ENCODE data around the gene ZNF682.
A peak's percentile ranks its signal among the peaks of the same experiment; 100 is the strongest.
"Not testable (repeated sequence)": the region's sequence is repeated elsewhere in the genome, so short reads cannot be mapped to it uniquely, and the experiment has no call there.

ZNF682 gene

DNA sequence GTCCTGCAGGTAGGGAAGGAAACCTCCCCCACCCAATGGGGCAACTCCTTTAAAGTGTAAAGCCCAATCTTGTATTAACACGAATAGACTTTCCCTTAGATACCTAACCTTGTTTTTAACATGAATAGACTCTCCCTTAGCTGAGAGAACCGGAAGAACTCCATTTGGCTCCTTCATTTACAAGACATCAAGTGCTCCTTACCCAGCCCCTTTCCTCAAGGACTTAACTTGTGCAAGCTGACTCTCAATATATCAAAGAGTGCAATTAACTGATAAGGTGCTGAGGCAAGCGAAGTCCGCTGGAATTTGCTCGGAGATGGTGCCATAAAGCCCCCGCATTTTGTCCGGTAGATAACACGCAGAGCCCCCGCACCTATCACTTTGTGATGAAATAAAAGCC lies 28.6 kb upstream of the ZNF682 start:
- no peaks in the 10 kb centered on the region for H3K36me3 ChIP-seq (ENCODE audit: control insufficient read depth in 1 of 2, insufficient read depth in 2 of 2, low read length in 2 of 2)
- H3K4me1 ChIP-seq (ENCODE audit: control insufficient read depth in 1 of 2, insufficient read depth in 2 of 2, low read length in 2 of 2), result no peaks in the 10 kb centered on the region
- H3K27me3 ChIP-seq (ENCODE audit: control insufficient read depth in 1 of 2, insufficient read depth in 2 of 2, low read length in 2 of 2), result no peaks in the 10 kb centered on the region
- H3K4me3 ChIP-seq (ENCODE audit: low read depth in 1 of 2, low read length in 2 of 2), result no peak overlapping the region
- peaks cover 1 to 4% of the 10 kb centered on the region in 2 donors for H3K9me3 ChIP-seq (ENCODE audit: control insufficient read depth in 1 of 2, low read length in 2 of 2)
- no peak overlapping the region for H3K9ac ChIP-seq (ENCODE audit: low read depth in 1 of 2, low read length in 2 of 2)
- no peak overlapping the region for H3K27ac ChIP-seq (ENCODE audit: low read depth, low read length)

DNA sequence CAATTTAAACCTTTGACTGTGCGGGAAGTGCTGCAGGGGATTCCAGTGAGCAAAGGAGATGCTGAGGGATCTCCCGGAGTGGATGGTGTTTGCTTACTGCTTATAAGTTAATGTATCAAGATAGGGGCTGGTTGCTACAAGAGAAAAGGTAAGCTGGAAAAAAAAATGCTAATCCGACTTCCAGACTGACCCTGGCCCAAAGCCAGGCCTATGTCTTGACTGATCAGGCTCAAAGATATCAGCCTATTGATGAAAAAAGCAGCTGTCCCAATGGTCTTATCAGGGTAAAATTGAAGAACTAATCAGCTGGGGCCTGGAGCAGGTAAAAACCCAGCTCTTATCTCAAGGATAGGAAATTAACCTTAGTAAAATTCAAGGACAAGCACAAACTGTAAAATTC lies 27.6 kb upstream of the ZNF682 start:
- no peaks in the 10 kb centered on the region for H3K4me1 ChIP-seq (ENCODE audit: control insufficient read depth in 1 of 2, insufficient read depth in 2 of 2, low read length in 2 of 2)
- H3K4me3 ChIP-seq (ENCODE audit: low read depth in 1 of 2, low read length in 2 of 2), result no peak overlapping the region
- H3K9ac ChIP-seq (ENCODE audit: low read depth in 1 of 2, low read length in 2 of 2), result no peak overlapping the region
- H3K36me3 ChIP-seq (ENCODE audit: control insufficient read depth in 1 of 2, insufficient read depth in 2 of 2, low read length in 2 of 2), result no peaks in the 10 kb centered on the region
- H3K9me3 ChIP-seq (ENCODE audit: control insufficient read depth in 1 of 2, low read length in 2 of 2), result peaks cover under 1 to 4% of the 10 kb centered on the region in 2 donors
- H3K27me3 ChIP-seq (ENCODE audit: control insufficient read depth in 1 of 2, insufficient read depth in 2 of 2, low read length in 2 of 2), result no peaks in the 10 kb centered on the region
- no peak overlapping the region for H3K27ac ChIP-seq (ENCODE audit: low read depth, low read length)

GRCh38 chr19:20060282-20060681 lies 21.0 kb upstream of the ZNF682 start:
- Histone ChIP-seq H3K9ac (ENCODE audit: low read depth in 1 of 2, low read length in 2 of 2) (no peak overlapping the region), H3K4me3 (ENCODE audit: low read depth in 1 of 2, low read length in 2 of 2) (no peak overlapping the region), H3K27ac (ENCODE audit: low read depth, low read length) (no peak overlapping the region), H3K36me3 (ENCODE audit: control insufficient read depth in 1 of 2, insufficient read depth in 2 of 2, low read length in 2 of 2) (no peaks in the 10 kb centered on the region), H3K4me1 (ENCODE audit: control insufficient read depth in 1 of 2, insufficient read depth in 2 of 2, low read length in 2 of 2) (no peaks in the 10 kb centered on the region), H3K9me3 (ENCODE audit: control insufficient read depth in 1 of 2, low read length in 2 of 2) (peaks cover 0 to 4% of the 10 kb centered on the region in 2 donors), H3K27me3 (ENCODE audit: control insufficient read depth in 1 of 2, insufficient read depth in 2 of 2, low read length in 2 of 2) (no peaks in the 10 kb centered on the region)

- not testable (repeated sequence) for H3K9ac ChIP-seq (ENCODE audit: low read depth in 1 of 2, low read length in 2 of 2); H3K4me3 ChIP-seq (ENCODE audit: low read depth in 1 of 2, low read length in 2 of 2); H3K9me3 ChIP-seq (ENCODE audit: control insufficient read depth in 1 of 2, low read length in 2 of 2); H3K36me3 ChIP-seq (ENCODE audit: control insufficient read depth in 1 of 2, insufficient read depth in 2 of 2, low read length in 2 of 2); H3K27me3 ChIP-seq (ENCODE audit: control insufficient read depth in 1 of 2, insufficient read depth in 2 of 2, low read length in 2 of 2); H3K27ac ChIP-seq (ENCODE audit: low read depth, low read length); H3K4me1 ChIP-seq (ENCODE audit: control insufficient read depth in 1 of 2, insufficient read depth in 2 of 2, low read length in 2 of 2)
Measured at GRCh38 chr19:20058738-20059137, 19.4 kb upstream of the ZNF682 start.

GRCh38 chr19:20051841-20052768 lies 12.8 kb upstream of the ZNF682 start:
- H3K27ac ChIP-seq (ENCODE audit: low read depth, low read length), result peak overlapping the region; percentile 17
- H3K27me3 ChIP-seq (ENCODE audit: control insufficient read depth in 1 of 2, insufficient read depth in 2 of 2, low read length in 2 of 2), result no peaks in the 10 kb centered on the region
- H3K36me3 ChIP-seq (ENCODE audit: control insufficient read depth in 1 of 2, insufficient read depth in 2 of 2, low read length in 2 of 2), result no peaks in the 10 kb centered on the region
- peaks cover 5 to 6% of the 10 kb centered on the region in 2 donors for H3K4me1 ChIP-seq (ENCODE audit: control insufficient read depth in 1 of 2, insufficient read depth in 2 of 2, low read length in 2 of 2)
- peak overlapping the region; percentile 52 to 54 for H3K9ac ChIP-seq (ENCODE audit: low read depth in 1 of 2, low read length in 2 of 2)
- H3K4me3 ChIP-seq (ENCODE audit: low read depth in 1 of 2, low read length in 2 of 2), result peak overlapping the region; percentile 96
- H3K9me3 ChIP-seq (ENCODE audit: control insufficient read depth in 1 of 2, low read length in 2 of 2), result peaks cover 0 to 2% of the 10 kb centered on the region in 2 donors

- H3K36me3 ChIP-seq (ENCODE audit: control insufficient read depth in 1 of 2, insufficient read depth in 2 of 2, low read length in 2 of 2); H3K27me3 ChIP-seq (ENCODE audit: control insufficient read depth in 1 of 2, insufficient read depth in 2 of 2, low read length in 2 of 2); H3K9ac ChIP-seq (ENCODE audit: low read depth in 1 of 2, low read length in 2 of 2); H3K4me1 ChIP-seq (ENCODE audit: control insufficient read depth in 1 of 2, insufficient read depth in 2 of 2, low read length in 2 of 2); H3K9me3 ChIP-seq (ENCODE audit: control insufficient read depth in 1 of 2, low read length in 2 of 2); H3K27ac ChIP-seq (ENCODE audit: low read depth, low read length); H3K4me3 ChIP-seq (ENCODE audit: low read depth in 1 of 2, low read length in 2 of 2): not testable (repeated sequence)
Measured at GRCh38 chr19:20045742-20046141, 6.4 kb upstream of the ZNF682 start.

DNA sequence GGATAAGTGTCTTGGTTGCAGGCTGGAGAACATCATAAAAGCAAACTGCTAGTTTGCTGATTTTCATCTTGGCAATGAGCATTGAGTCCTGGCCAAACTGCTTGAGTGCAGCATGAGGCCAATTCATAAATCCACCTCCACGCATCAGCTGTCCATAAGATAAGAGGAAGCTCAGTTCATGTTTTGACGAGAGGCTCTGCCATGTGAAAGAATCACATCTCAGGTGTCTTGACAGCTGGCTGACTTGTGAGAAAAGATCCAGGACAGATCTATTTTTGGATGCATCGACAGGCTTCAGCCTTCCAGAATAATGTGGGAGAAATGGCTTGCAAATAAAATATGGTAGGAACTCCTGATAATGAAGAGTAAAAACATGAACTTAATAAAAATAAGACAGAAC lies 5.4 kb upstream of the ZNF682 start:
- H3K36me3 ChIP-seq (ENCODE audit: control insufficient read depth in 1 of 2, insufficient read depth in 2 of 2, low read length in 2 of 2), result no peaks in the 10 kb centered on the region
- H3K4me1 ChIP-seq (ENCODE audit: control insufficient read depth in 1 of 2, insufficient read depth in 2 of 2, low read length in 2 of 2), result no peaks in the 10 kb centered on the region
- H3K27me3 ChIP-seq (ENCODE audit: control insufficient read depth in 1 of 2, insufficient read depth in 2 of 2, low read length in 2 of 2), result no peaks in the 10 kb centered on the region
- H3K9me3 ChIP-seq (ENCODE audit: control insufficient read depth in 1 of 2, low read length in 2 of 2), result peaks cover 0 to 4% of the 10 kb centered on the region in 2 donors
- H3K27ac ChIP-seq (ENCODE audit: low read depth, low read length), result no peak overlapping the region
- H3K4me3 ChIP-seq (ENCODE audit: low read depth in 1 of 2, low read length in 2 of 2), result no peak overlapping the region
- H3K9ac ChIP-seq (ENCODE audit: low read depth in 1 of 2, low read length in 2 of 2), result no peak overlapping the region

DNA sequence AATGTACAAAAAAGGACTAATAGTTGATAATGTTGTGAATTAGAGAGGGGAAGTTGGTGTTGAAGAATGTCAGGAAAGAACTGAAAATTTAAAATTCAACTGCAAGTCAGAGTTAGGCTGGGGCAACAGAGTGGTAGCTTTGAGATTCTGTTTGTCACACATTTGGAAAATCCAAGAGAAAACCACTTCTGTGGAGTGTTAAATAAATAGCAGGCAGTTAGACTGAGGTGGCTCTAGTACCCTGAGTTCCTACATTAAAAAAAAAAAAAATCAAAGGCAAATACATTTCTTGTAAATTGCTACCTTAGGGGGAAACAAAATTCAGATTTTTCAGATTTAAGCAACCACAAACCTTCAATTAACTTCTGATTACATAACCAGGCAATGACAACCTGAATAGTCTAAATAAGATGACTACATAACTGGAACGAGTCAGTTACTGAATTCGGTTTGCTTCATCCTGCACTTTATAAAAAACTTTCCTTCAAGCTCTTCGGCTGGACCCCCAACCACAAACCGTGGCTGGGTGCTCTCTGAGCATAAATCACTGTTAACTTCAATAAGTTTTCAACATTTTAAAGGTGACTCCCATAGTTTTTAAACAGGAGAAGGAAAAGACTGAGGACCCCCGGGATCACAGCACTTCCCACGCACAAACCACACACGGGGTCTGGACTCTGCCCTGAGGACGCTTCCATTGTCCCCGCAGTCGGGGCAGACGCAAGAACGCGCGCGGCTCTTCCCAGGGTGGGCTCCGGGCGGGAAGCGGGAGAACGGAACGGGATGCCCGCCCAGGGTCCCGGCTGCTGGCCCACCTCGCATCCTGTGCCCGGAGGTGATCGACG lies 725 bp downstream of the ZNF682 start:
- Histone ChIP-seq H3K9me3 (ENCODE audit: control insufficient read depth in 1 of 2, low read length in 2 of 2) (peaks cover 0 to 3% of the 10 kb centered on the region in 2 donors), H3K27ac (ENCODE audit: low read depth, low read length) (peak overlapping the region; percentile 63), H3K9ac (ENCODE audit: low read depth in 1 of 2, low read length in 2 of 2) (peak overlapping the region; percentile 35 to 61), H3K4me1 (ENCODE audit: control insufficient read depth in 1 of 2, insufficient read depth in 2 of 2, low read length in 2 of 2) (peaks cover 0 to 4% of the 10 kb centered on the region in 2 donors), H3K27me3 (ENCODE audit: control insufficient read depth in 1 of 2, insufficient read depth in 2 of 2, low read length in 2 of 2) (no peaks in the 10 kb centered on the region), H3K36me3 (ENCODE audit: control insufficient read depth in 1 of 2, insufficient read depth in 2 of 2, low read length in 2 of 2) (no peaks in the 10 kb centered on the region), H3K4me3 (ENCODE audit: low read depth in 1 of 2, low read length in 2 of 2) (peak overlapping the region; percentile 76 to 81)

DNA sequence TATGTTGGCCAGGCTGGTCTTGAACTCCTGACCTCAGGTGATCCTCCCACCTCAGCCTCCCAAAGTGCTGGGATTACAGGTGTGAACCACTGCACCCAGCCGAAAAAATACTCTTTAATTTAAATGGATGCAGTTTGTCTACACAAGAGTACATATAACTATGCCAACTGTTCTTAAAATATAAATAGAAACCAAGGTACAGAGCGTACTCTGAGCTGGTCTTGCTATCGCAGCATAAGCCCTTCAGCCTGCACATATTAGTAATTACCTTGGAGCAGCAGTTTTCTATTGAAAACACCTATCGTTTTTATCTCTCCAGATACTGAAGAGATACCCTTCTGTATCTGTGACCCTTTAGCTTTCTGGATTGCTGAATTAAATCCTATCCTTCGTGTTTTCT lies 3.4 kb downstream of the ZNF682 start:
- Histone ChIP-seq H3K4me1 (ENCODE audit: control insufficient read depth in 1 of 2, insufficient read depth in 2 of 2, low read length in 2 of 2) (peaks cover 0 to 4% of the 10 kb centered on the region in 2 donors), H3K4me3 (ENCODE audit: low read depth in 1 of 2, low read length in 2 of 2) (no peak overlapping the region), H3K9ac (ENCODE audit: low read depth in 1 of 2, low read length in 2 of 2) (no peak overlapping the region), H3K27ac (ENCODE audit: low read depth, low read length) (no peak overlapping the region), H3K9me3 (ENCODE audit: control insufficient read depth in 1 of 2, low read length in 2 of 2) (peaks cover 0 to 11% of the 10 kb centered on the region in 2 donors), H3K27me3 (ENCODE audit: control insufficient read depth in 1 of 2, insufficient read depth in 2 of 2, low read length in 2 of 2) (no peaks in the 10 kb centered on the region), H3K36me3 (ENCODE audit: control insufficient read depth in 1 of 2, insufficient read depth in 2 of 2, low read length in 2 of 2) (peaks cover 0 to under 1% of the 10 kb centered on the region in 2 donors)

DNA sequence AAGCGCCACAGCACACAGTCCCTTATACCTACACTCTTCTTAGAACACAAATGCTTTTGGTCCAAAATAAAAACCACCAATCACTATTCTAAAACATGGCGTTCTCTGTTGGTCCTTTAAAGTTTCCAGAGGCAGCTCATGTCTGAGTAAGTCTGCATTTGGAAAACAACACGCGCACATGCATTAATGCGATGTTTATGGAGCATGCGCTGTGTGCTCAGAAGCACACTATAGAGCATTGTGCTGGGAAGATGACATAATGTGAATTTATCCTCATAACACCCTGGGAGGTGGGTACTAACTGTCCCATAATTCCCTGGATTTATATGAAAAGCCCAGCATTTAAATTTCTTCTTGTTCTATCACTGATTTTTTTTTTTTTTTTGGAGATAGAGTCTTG lies 10.7 kb downstream of the ZNF682 start:
- Histone ChIP-seq H3K27me3 (ENCODE audit: control insufficient read depth in 1 of 2, insufficient read depth in 2 of 2, low read length in 2 of 2) (no peaks in the 10 kb centered on the region), H3K4me1 (ENCODE audit: control insufficient read depth in 1 of 2, insufficient read depth in 2 of 2, low read length in 2 of 2) (no peaks in the 10 kb centered on the region), H3K27ac (ENCODE audit: low read depth, low read length) (no peak overlapping the region), H3K36me3 (ENCODE audit: control insufficient read depth in 1 of 2, insufficient read depth in 2 of 2, low read length in 2 of 2) (peaks cover 0 to 3% of the 10 kb centered on the region in 2 donors), H3K9ac (ENCODE audit: low read depth in 1 of 2, low read length in 2 of 2) (no peak overlapping the region), H3K4me3 (ENCODE audit: low read depth in 1 of 2, low read length in 2 of 2) (no peak overlapping the region), H3K9me3 (ENCODE audit: control insufficient read depth in 1 of 2, low read length in 2 of 2) (peaks cover 3 to 11% of the 10 kb centered on the region in 2 donors)
